Kidney (tissue), 14 donors: ENCODE measurements around the gene CNOT11. TPM values are rescaled to one million over a fixed set of nuclear protein-coding genes. Genes with fewer than 3 reads are reported as not detected.
A peak's percentile ranks its signal among the peaks of the same experiment; 100 is the strongest.
"Not testable (repeated sequence)": the region's sequence is repeated elsewhere in the genome, so short reads cannot be mapped to it uniquely, and the experiment has no call there.

Experiments
- DNase-seq, 5 donors: peaks; one replicate each; pipeline ENCODE4 v3.0.0-alpha.2; 2013 to 2020
- FAIRE-seq: peaks from 2 replicates; lab custom pipeline; 2012; peaks lifted over from hg19 to GRCh38; lab: Jason Lieb, UNC
- H3K27ac ChIP-seq, 2 donors: one replicate each; pipeline ENCODE4 v1.7.0; 2013; ENCODE audit warnings: low read depth in 2 of 2, low read length in 2 of 2, inconsistent platforms in 1 of 2
- H3K27me3 ChIP-seq: one replicate; pipeline ENCODE4 v1.7.1; 2013; ENCODE audit warnings: low read length, inconsistent platforms; ENCODE audit not compliant: control insufficient read depth, insufficient read depth
- H3K36me3 ChIP-seq, 3 donors: one replicate each; pipeline versions ENCODE4 v1.7.0 to v1.7.1; 2013; ENCODE audit warnings: low read length in 3 of 3, control low read depth in 1 of 3, inconsistent platforms in 1 of 3; ENCODE audit not compliant: insufficient read depth in 3 of 3, control insufficient read depth in 2 of 3
- H3K4me1 ChIP-seq, 3 donors: one replicate each; pipeline versions ENCODE4 v1.7.0 to v1.7.1; 2013; ENCODE audit warnings: low read length in 3 of 3, inconsistent platforms in 1 of 3, low read depth in 1 of 3; ENCODE audit not compliant: control insufficient read depth in 2 of 3, insufficient read depth in 2 of 3
- H3K4me3 ChIP-seq, 3 donors: one replicate each; pipeline versions ENCODE4 v1.7.0 to v1.8.1; 2013; ENCODE audit warnings: low read length in 3 of 3, control low read depth in 1 of 3, inconsistent platforms in 1 of 3
- H3K9ac ChIP-seq, 3 donors: one replicate each; pipeline versions ENCODE4 v1.7.0 to v1.7.1; 2013; ENCODE audit warnings: low read length in 3 of 3, control low read depth in 1 of 3, inconsistent platforms in 1 of 3
- H3K9me3 ChIP-seq, 3 donors: one replicate each; pipeline versions ENCODE4 v1.7.0 to v1.7.1; 2013; ENCODE audit warnings: low read length in 3 of 3, control low read depth in 1 of 3, inconsistent platforms in 1 of 3; ENCODE audit not compliant: control insufficient read depth in 2 of 3, insufficient read depth in 1 of 3
- intact Hi-C: fragments of 100-400 bp; cut with DNase I; formaldehyde crosslinking; loops from one replicate; pipeline ENCODE4 v1.11.1; 2022
- polyA plus RNA-seq: library from polyadenylated mRNA; stranded (reverse); fragments of 350-450 nt; fragmentation: Illumina TruSeq; extraction: RNeasy Lipid Tissue Mini Kit (QIAGEN cat#74804); gene quantifications from one replicate; pipeline ENCODE4 v1.2.3, GENCODE V29; 2014; ENCODE audit warnings: low read depth, low replicate concordance; ENCODE audit not compliant: insufficient read depth
- total RNA-seq: library from RNA; stranded (reverse); fragmentation: NEBNext Ultra II Directional; extraction: Animal tissue kit (Norgen Biotek cat#: 25700); gene quantifications from one replicate; pipeline ENCODE4 v1.2.1, GENCODE V29; 2021
- TF ChIP-seq, protein P1 (sequence below): IDR thresholded peaks from 3 replicates; pipeline ENCODE4 v1.5.1; 2012; ENCODE audit warnings: mild to moderate bottlenecking, moderate library complexity, borderline replicate concordance; ENCODE audit not compliant: insufficient read depth; ENCODE audit errors: extremely low read depth
- donor health status: control.
- donor health status: control.
- donor health status: control.
- donor health status: control.
- donor health status: control.
- donor health status: DM: yes; HTN: yes; CAD: no.
- donor health status: Normal renal cell carcinoma (clear cell type).

The CNOT11 gene
- total and polyA plus RNA-seq, 2 donors from 2014 or later = 28.4 to 45.7 TPM

GRCh38 chr2:101245468-101245867 lies 7.2 kb upstream of the CNOT11 start:
- FAIRE-seq, H3K36me3 ChIP-seq, H3K27me3 ChIP-seq, H3K9me3 ChIP-seq, H3K4me3 ChIP-seq, DNase-seq, H3K27ac ChIP-seq, H3K9ac ChIP-seq, intact Hi-C loops, H3K4me1 ChIP-seq: not testable (repeated sequence)

DNA sequence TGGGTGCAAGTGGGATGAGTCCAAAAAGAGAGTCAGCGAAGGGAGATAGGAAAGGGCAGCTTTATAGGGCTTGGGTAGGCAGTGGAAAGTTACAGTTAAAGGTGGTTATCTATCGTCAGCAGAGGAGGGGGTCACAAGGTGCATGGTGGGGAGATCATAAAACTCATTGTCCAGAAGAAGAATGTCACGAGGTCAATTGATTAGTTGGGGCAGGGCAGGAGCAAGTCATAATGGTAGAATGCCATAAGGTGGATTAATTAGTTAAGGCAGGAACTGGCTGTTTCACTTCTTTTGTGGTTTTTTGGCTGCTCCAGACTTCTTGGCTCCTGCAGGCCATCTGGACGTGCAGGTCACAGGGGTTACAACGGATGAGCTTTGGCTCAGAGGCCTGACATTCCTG lies 3.9 kb upstream of the CNOT11 start:
- FAIRE-seq, H3K36me3 ChIP-seq, H3K27me3 ChIP-seq, H3K4me1 ChIP-seq, H3K27ac ChIP-seq, H3K9me3 ChIP-seq, DNase-seq, intact Hi-C loops, H3K4me3 ChIP-seq, H3K9ac ChIP-seq: not testable (repeated sequence)

GRCh38 chr2:101249826-101250225 lies 2.9 kb upstream of the CNOT11 start:
- FAIRE-seq = no peak
- intact Hi-C loops = no loop called here

GRCh38 chr2:101251246-101251781 lies 1.4 kb upstream of the CNOT11 start:
- H3K9me3 ChIP-seq, H3K9ac ChIP-seq, H3K27me3 ChIP-seq, H3K27ac ChIP-seq, FAIRE-seq, H3K4me3 ChIP-seq, intact Hi-C loops, H3K36me3 ChIP-seq: not testable (repeated sequence)
- peaks cover 4 to 13% (median 12%) of the 10 kb centered on the region in 3 donors for H3K4me1 ChIP-seq
- peak in 1 of 5 donors; percentile 53 for DNase-seq

More at GRCh38 chr2:101249826-101250225, 2.9 kb upstream of the CNOT11 start:
- TF ChIP-seq, protein P1, sequence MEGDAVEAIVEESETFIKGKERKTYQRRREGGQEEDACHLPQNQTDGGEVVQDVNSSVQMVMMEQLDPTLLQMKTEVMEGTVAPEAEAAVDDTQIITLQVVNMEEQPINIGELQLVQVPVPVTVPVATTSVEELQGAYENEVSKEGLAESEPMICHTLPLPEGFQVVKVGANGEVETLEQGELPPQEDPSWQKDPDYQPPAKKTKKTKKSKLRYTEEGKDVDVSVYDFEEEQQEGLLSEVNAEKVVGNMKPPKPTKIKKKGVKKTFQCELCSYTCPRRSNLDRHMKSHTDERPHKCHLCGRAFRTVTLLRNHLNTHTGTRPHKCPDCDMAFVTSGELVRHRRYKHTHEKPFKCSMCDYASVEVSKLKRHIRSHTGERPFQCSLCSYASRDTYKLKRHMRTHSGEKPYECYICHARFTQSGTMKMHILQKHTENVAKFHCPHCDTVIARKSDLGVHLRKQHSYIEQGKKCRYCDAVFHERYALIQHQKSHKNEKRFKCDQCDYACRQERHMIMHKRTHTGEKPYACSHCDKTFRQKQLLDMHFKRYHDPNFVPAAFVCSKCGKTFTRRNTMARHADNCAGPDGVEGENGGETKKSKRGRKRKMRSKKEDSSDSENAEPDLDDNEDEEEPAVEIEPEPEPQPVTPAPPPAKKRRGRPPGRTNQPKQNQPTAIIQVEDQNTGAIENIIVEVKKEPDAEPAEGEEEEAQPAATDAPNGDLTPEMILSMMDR = no peak
- Histone ChIP-seq H3K4me1 (peaks cover 4 to 13% (median 12%) of the 10 kb centered on the region in 3 donors), H3K4me3 (no peak overlapping the region), H3K9ac (no peak overlapping the region), H3K27me3 (no peaks in the 10 kb centered on the region), H3K36me3 (no peaks in the 10 kb centered on the region), H3K27ac (no peak overlapping the region), H3K9me3 (no peaks in the 10 kb centered on the region)
- DNase-seq = no peak

GRCh38 chr2:101251844-101252407 lies 760 bp upstream of the CNOT11 start:
- FAIRE-seq (no peak), DNase-seq (peak in 4 of 5 donors; percentile 55 to 73 (median 73))
- peak overlapping the region; percentile 82 to 88 for H3K27ac ChIP-seq

More at GRCh38 chr2:101251844-101252407, 760 bp upstream of the CNOT11 start:
- no peaks in the 10 kb centered on the region for H3K36me3 ChIP-seq
- H3K27me3 ChIP-seq = no peaks in the 10 kb centered on the region
- peaks cover 4 to 13% (median 12%) of the 10 kb centered on the region in 3 donors for H3K4me1 ChIP-seq
- peak overlapping the region; percentile 77 to 80 (median 78) for H3K9ac ChIP-seq
- TF ChIP-seq, protein P1 = peak; percentile 34
- peak overlapping the region; percentile 86 to 97 (median 92) for H3K4me3 ChIP-seq
- H3K9me3 ChIP-seq = no peaks in the 10 kb centered on the region
- intact Hi-C loops = no loop called here
